SK-N-SH (cell line): Measurements from ENCODE around the gene GPR137B. TPM values are rescaled to one million over a fixed set of nuclear protein-coding genes. Genes with fewer than 3 reads are reported as not detected.

Experiments
- CTCF ChIA-PET: fragments of 300-600, 350-600 bp; formaldehyde crosslinking; extraction: SDS; loops from one replicate; lab custom pipeline; 2021; lab: Yijun Ruan, JAX
- POLR2A ChIA-PET: fragments of 350-600 bp; sonication (Branson Sonifier 250); formaldehyde crosslinking; extraction: SDS; loops from one replicate; lab custom pipeline; 2020; ENCODE audit warnings: antibody characterized with exemption, inconsistent platforms; lab: Yijun Ruan, JAX
- DNase-seq: peaks from one replicate; pipeline ENCODE4 v3.0.0; 2012
- H2AFZ ChIP-seq: fragments of 200-600 bp; sonication (generic); 2 replicates; pipeline ENCODE4 v1.8.1; 2016; ENCODE audit warnings: antibody characterized with exemption, mild to moderate bottlenecking, low read depth
- H3F3A ChIP-seq: fragments of 200-600 bp; sonication (generic); replicated peaks from 2 replicates; pipeline ENCODE3; 2016; ENCODE audit warnings: antibody characterized with exemption, mild to moderate bottlenecking; ENCODE audit not compliant: insufficient read depth
- H3K27ac ChIP-seq, 2 experiments: fragments of 200-500 bp in 1 of 2; fragments of 200-600 bp in 1 of 2; sonication (Bioruptor generic) in 1 of 2; sonication (generic), shearing (Covaris generic) in 1 of 2; 2 replicates each; pipeline versions ENCODE4 v1.5.1 to v1.6.1; 2014 to 2016; ENCODE audit warnings: low read depth in 2 of 2, inconsistent platforms in 1 of 2, low read length in 1 of 2, mild to moderate bottlenecking in 1 of 2, mixed read lengths in 1 of 2
- H3K27me3 ChIP-seq: fragments of 200-600 bp; sonication (generic), shearing (Covaris generic); 2 replicates; pipeline ENCODE4 v1.6.1; 2016; ENCODE audit warnings: mixed run types; ENCODE audit not compliant: insufficient read depth
- H3K36me3 ChIP-seq, 2 experiments: fragments of 200-500 bp in 1 of 2; fragments of 200-600 bp in 1 of 2; sonication (Bioruptor generic) in 1 of 2; sonication (generic) in 1 of 2; replicated peaks in 1 of 2; 2 replicates each; pipeline versions ENCODE3 to v1.5.1; 2014 to 2016; ENCODE audit warnings: low read length in 1 of 2, mild to moderate bottlenecking in 1 of 2; ENCODE audit not compliant: insufficient read depth in 2 of 2, control insufficient read depth in 1 of 2
- H3K4me1 ChIP-seq, 2 experiments: fragments of 200-500 bp in 1 of 2; fragments of 200-600 bp in 1 of 2; sonication (Bioruptor generic) in 1 of 2; sonication (generic), shearing (Covaris generic) in 1 of 2; 2 replicates each; pipeline versions ENCODE4 v1.5.1 to v1.6.1; 2014 to 2016; ENCODE audit warnings: low read depth in 1 of 2, low read length in 1 of 2, mixed run types in 1 of 2; ENCODE audit not compliant: insufficient read depth in 2 of 2, control insufficient read depth in 1 of 2
- H3K4me2 ChIP-seq: fragments of 200-600 bp; sonication (generic), shearing (Covaris generic); 2 replicates; pipeline ENCODE4 v1.6.1; 2017; ENCODE audit warnings: mixed run types
- H3K4me3 ChIP-seq, 2 experiments: fragments of 200-500 bp in 1 of 2; fragments of 200-600 bp in 1 of 2; sonication (Bioruptor generic) in 1 of 2; sonication (generic), shearing (Covaris generic) in 1 of 2; 2 replicates each; pipeline versions ENCODE4 v1.5.1 to v1.8.1; 2014 to 2016; ENCODE audit warnings: low read depth in 2 of 2, inconsistent platforms in 1 of 2, low read length in 1 of 2, mild to moderate bottlenecking in 1 of 2, mixed read lengths in 1 of 2, moderate library complexity in 1 of 2
- H3K79me2 ChIP-seq: fragments of 200-600 bp; sonication (generic); 2 replicates; pipeline ENCODE4 v1.8.1; 2017; ENCODE audit warnings: mild to moderate bottlenecking; ENCODE audit not compliant: insufficient read depth
- H3K9ac ChIP-seq: fragments of 200-600 bp; sonication (generic); 2 replicates; pipeline ENCODE4 v1.6.1; 2017; ENCODE audit warnings: mixed run types
- H3K9me2 ChIP-seq: fragments of 200-600 bp; sonication (generic); 2 replicates; pipeline ENCODE4 v1.6.1; 2017; ENCODE audit warnings: mixed run types
- H3K9me3 ChIP-seq: fragments of 200-600 bp; sonication (generic); 2 replicates; pipeline ENCODE4 v1.6.1; 2017; ENCODE audit warnings: mixed run types, mild to moderate bottlenecking, moderate library complexity
- H4K20me1 ChIP-seq: fragments of 200-600 bp; sonication (generic); 2 replicates; pipeline ENCODE4 v1.6.1; 2017; ENCODE audit warnings: mild to moderate bottlenecking, mixed run types; ENCODE audit not compliant: insufficient read depth
- CHD2 ChIP-seq: fragments of 150-350 bp; IDR thresholded peaks from 2 replicates; pipeline ENCODE4 v1.6.1; 2018; ENCODE audit warnings: low read length; ENCODE audit not compliant: partially characterized antibody
- CTCF ChIP-seq: fragments of 200-600 bp; sonication (generic); IDR thresholded peaks from 2 replicates; pipeline ENCODE4 v1.6.1; 2017; ENCODE audit warnings: antibody characterized with exemption, mild to moderate bottlenecking, moderate library complexity
- EZH2phosphoT487 ChIP-seq: fragments of 200-600 bp; sonication (generic); IDR thresholded peaks from 2 replicates; pipeline ENCODE4 v1.6.1; 2017; ENCODE audit warnings: low read depth, mixed run types, mild to moderate bottlenecking, antibody characterized with exemption, moderate library complexity, borderline replicate concordance
- GATA2 ChIP-seq: sonication (generic); formaldehyde crosslinking; IDR thresholded peaks from 2 replicates; pipeline ENCODE4 v1.5.0; 2020; ENCODE audit warnings: mild to moderate bottlenecking, missing genetic modification reagents
- IRF3 ChIP-seq: fragments of 150-350 bp; IDR thresholded peaks from 2 replicates; pipeline ENCODE4 v1.6.1; 2016; ENCODE audit warnings: mild to moderate bottlenecking, low read depth, low read length
- NRF1 ChIP-seq: IDR thresholded peaks from 2 replicates; pipeline ENCODE4 v1.6.1; 2012; ENCODE audit warnings: low read depth, mild to moderate bottlenecking, low read length
- RCOR1 ChIP-seq: fragments of 150-350 bp; IDR thresholded peaks from 2 replicates; pipeline ENCODE4 v1.6.1; 2017; ENCODE audit warnings: antibody characterized with exemption, low read length
- SIN3A ChIP-seq: IDR thresholded peaks from 2 replicates; pipeline ENCODE4 v1.6.1; 2012; ENCODE audit warnings: low read depth, mild to moderate bottlenecking, low read length, moderate library complexity, borderline replicate concordance
- TCF12 ChIP-seq: IDR thresholded peaks from 2 replicates; pipeline ENCODE4 v1.4.0; 2012
- TEAD4 ChIP-seq: IDR thresholded peaks from 2 replicates; pipeline ENCODE4 v1.4.0; 2012; ENCODE audit warnings: mild to moderate bottlenecking, borderline replicate concordance; ENCODE audit not compliant: insufficient read depth
- WGBS: methylation state at CpG from one replicate; pipeline ENCODE4 v1.1.6; 2017; ENCODE audit warnings: low lambda C conversion rate; 5-methylcytosine and 5-hydroxymethylcytosine counted together
- polyA plus RNA-seq, 3 experiments: library from polyadenylated mRNA; depleted of rRNA; stranded (reverse); fragments of >200 nt; gene quantifications; 2 replicates each; pipeline ENCODE4 v1.2.3, GENCODE V29; 2012
- TF ChIP-seq, protein P1 (sequence below): IDR thresholded peaks from 2 replicates; pipeline ENCODE4 v1.6.1; 2012; ENCODE audit warnings: mild to moderate bottlenecking, low read depth, low read length, moderate library complexity

Gene GPR137B
- polyA plus RNA-seq, 1 of the 3 experiments (the other 2 are of a cell fraction): 7.0 TPM

- H3K4me1 ChIP-seq: peaks cover 0 to 2% of the 10 kb centered on the region in 2 experiments; a peak in 1 of 4 replicates
- ChIA-PET POLR2A (no interaction called here), CTCF (interaction anchor here (0.6 kb wide), 1 partner anchor 100 kb away, joined by 3 read pairs; no protein-coding TSS in a partner anchor)
- no peak overlapping the region for H3K4me3 ChIP-seq
- H3K36me3 ChIP-seq: peaks cover 14 to 16% of the 10 kb centered on the region in 2 experiments
- H3F3A ChIP-seq: no peaks in the 10 kb centered on the region
- DNase-seq: no peak
- no peak overlapping the region for H3K9ac ChIP-seq
- no peaks in the 10 kb centered on the region for H4K20me1 ChIP-seq
- H3K9me3 ChIP-seq: no peaks in the 10 kb centered on the region
- TF ChIP-seq TCF12 (no peak), EZH2phosphoT487 (no peak), NRF1 (no peak), GATA2 (CRISPR knock-in tag) (no peak), CTCF (no peak), CHD2 (no peak), RCOR1 (no peak), IRF3 (no peak), SIN3A (no peak), TEAD4 (no peak)
- TF ChIP-seq, protein P1, sequence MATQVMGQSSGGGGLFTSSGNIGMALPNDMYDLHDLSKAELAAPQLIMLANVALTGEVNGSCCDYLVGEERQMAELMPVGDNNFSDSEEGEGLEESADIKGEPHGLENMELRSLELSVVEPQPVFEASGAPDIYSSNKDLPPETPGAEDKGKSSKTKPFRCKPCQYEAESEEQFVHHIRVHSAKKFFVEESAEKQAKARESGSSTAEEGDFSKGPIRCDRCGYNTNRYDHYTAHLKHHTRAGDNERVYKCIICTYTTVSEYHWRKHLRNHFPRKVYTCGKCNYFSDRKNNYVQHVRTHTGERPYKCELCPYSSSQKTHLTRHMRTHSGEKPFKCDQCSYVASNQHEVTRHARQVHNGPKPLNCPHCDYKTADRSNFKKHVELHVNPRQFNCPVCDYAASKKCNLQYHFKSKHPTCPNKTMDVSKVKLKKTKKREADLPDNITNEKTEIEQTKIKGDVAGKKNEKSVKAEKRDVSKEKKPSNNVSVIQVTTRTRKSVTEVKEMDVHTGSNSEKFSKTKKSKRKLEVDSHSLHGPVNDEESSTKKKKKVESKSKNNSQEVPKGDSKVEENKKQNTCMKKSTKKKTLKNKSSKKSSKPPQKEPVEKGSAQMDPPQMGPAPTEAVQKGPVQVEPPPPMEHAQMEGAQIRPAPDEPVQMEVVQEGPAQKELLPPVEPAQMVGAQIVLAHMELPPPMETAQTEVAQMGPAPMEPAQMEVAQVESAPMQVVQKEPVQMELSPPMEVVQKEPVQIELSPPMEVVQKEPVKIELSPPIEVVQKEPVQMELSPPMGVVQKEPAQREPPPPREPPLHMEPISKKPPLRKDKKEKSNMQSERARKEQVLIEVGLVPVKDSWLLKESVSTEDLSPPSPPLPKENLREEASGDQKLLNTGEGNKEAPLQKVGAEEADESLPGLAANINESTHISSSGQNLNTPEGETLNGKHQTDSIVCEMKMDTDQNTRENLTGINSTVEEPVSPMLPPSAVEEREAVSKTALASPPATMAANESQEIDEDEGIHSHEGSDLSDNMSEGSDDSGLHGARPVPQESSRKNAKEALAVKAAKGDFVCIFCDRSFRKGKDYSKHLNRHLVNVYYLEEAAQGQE: no peak
- no peak overlapping the region for H3K4me2 ChIP-seq
- no peak overlapping the region; a peak in 1 of 4 replicates for H3K27ac ChIP-seq
- H2AFZ ChIP-seq: no peak overlapping the region
- H3K9me2 ChIP-seq: no peaks in the 10 kb centered on the region
- no peaks in the 10 kb centered on the region for H3K27me3 ChIP-seq
- H3K79me2 ChIP-seq: no peaks in the 10 kb centered on the region
- WGBS: 54% methylated on average over 2 of the region's 2 CpGs
Observed at GRCh38 chr1:236209185-236209584, 66.8 kb downstream of the GPR137B start.
